Esophagus mucosa (tissue), 1 donor: Measurements from ENCODE around the gene ADI1. TPM values are rescaled to one million over a fixed set of nuclear protein-coding genes. Genes with fewer than 3 reads are reported as not detected.

ENCODE experiments used
- total RNA-seq: library from RNA; stranded (reverse); gene quantifications from one replicate; pipeline ENCODE4 v1.2.4, GENCODE V29; 2023
- donor health status: DM: yes; HTN: yes; CAD: no.

The ADI1 gene
- total RNA-seq, 1 donor from 2014 or later, result 40.8 TPM

Other genes with a start within 250 kb of the ADI1 start
- 25.9 TPM for gene EIPR1, start 141.7 kb downstream of the ADI1 start, total RNA-seq
- 61.7 TPM for gene TRAPPC12, start 139.8 kb downstream of the ADI1 start, total RNA-seq
- gene RNASEH1, start 38.8 kb upstream of the ADI1 start, total RNA-seq, result 10.6 TPM
- 1,503 TPM for gene RPS7, start 55.7 kb upstream of the ADI1 start, total RNA-seq
- gene COLEC11, start 75.6 kb upstream of the ADI1 start, total RNA-seq, result not detected
- not detected for gene ALLC, start 138.7 kb upstream of the ADI1 start, total RNA-seq
- gene DCDC2C, start 184.0 kb upstream of the ADI1 start, total RNA-seq, result not detected